ENCODE results near the gene SYPL2. TPM values are rescaled to one million over a fixed set of nuclear protein-coding genes. Genes with fewer than 3 reads are reported as not detected.
"Not testable (repeated sequence)": the region's sequence is repeated elsewhere in the genome, so short reads cannot be mapped to it uniquely, and the experiment has no call there.

Gene SYPL2
- total RNA-seq, 1 experiment from 2014 or later, result 0.65 TPM

- no peak for DNase-seq
- H3K27ac ChIP-seq, result no peak overlapping the region
- H3K4me1 ChIP-seq, result no peaks in the 10 kb centered on the region
- H3K4me3 ChIP-seq, result no peak overlapping the region
- H3K9me3 ChIP-seq (replicated peaks), result no peaks in the 10 kb centered on the region
- H3K27me3 ChIP-seq, result no peaks in the 10 kb centered on the region; the same call in 1 of the 2 replicates
- no peaks in the 10 kb centered on the region for H3K36me3 ChIP-seq
Observed at GRCh38 chr1:109447524-109447923, 18.8 kb upstream of the SYPL2 start.

DNA sequence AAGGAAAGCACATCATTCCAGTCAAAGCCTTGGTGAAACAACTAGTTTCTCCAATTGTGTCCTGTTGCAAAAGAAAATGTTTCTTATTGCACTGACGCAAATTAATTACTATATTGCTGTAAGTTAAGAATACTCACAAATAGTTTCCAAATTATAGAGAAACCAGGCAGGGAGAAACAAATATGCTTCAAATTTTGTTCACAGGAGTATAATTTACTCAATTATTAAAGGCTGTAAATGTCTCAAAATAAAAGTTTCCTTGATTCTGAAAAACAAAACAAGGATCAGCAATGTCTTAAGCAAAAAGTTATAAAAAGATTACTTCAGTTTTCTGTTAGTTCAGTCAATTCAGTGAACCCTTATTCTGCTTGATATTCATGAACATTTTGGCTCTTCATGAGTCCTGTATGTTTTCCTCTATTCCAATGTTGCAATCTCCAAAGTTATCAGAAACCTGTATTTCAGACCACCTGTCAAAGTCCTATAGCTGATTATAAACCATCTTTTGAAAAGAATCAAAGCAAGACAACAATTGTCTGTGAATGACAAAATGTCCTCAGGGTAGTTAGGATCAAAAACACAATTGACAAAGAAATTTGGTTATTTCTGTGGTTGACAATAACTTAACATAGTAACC, 11.7 kb upstream of the SYPL2 start:
- Histone ChIP-seq H3K4me1 (no peaks in the 10 kb centered on the region), H3K27ac (no peak overlapping the region), H3K4me3 (no peak overlapping the region), H3K9me3 (replicated peaks) (0 out of 2 replicates have a peak, but pooled peaks cover 3% of the 10 kb centered on the region), H3K27me3 (no peaks in the 10 kb centered on the region; the same call in 1 of the 2 replicates), H3K36me3 (no peaks in the 10 kb centered on the region)
- no peak for DNase-seq

- H3K9me3 ChIP-seq (replicated peaks), result 0 out of 2 replicates have a peak, but pooled peaks cover 3% of the 10 kb centered on the region
- no peak overlapping the region for H3K4me3 ChIP-seq
- no peaks in the 10 kb centered on the region for H3K36me3 ChIP-seq
- no peak for DNase-seq
- H3K27me3 ChIP-seq, result peaks cover 3% of the 10 kb centered on the region; the same call in 1 of the 2 replicates
- no peaks in the 10 kb centered on the region for H3K4me1 ChIP-seq
- no peak overlapping the region for H3K27ac ChIP-seq
Observed at GRCh38 chr1:109457819-109458218, 8.5 kb upstream of the SYPL2 start.

- H3K27me3 ChIP-seq, result peaks cover 19% of the 10 kb centered on the region
- H3K27ac ChIP-seq, result no peak overlapping the region
Observed at GRCh38 chr1:109466125-109466451, 258 bp upstream of the SYPL2 start.

GRCh38 chr1:109467301-109467777, 993 bp downstream of the SYPL2 start:
- H3K36me3 ChIP-seq, result no peaks in the 10 kb centered on the region
- H3K27me3 ChIP-seq, result peaks cover 19% of the 10 kb centered on the region
- no peaks in the 10 kb centered on the region for H3K4me1 ChIP-seq
- peak overlapping the region; percentile 11 for H3K4me3 ChIP-seq
- no peaks in the 10 kb centered on the region for H3K9me3 ChIP-seq (replicated peaks)
- H3K27ac ChIP-seq, result no peak overlapping the region
- DNase-seq, result peak in 1 of 2 experiments; percentile 35

More at GRCh38 chr1:109466125-109466451, 258 bp upstream of the SYPL2 start:
- no peak for DNase-seq
- no peaks in the 10 kb centered on the region for H3K36me3 ChIP-seq
- H3K4me1 ChIP-seq, result no peaks in the 10 kb centered on the region
- peak overlapping the region; percentile 56 for H3K4me3 ChIP-seq
- no peaks in the 10 kb centered on the region for H3K9me3 ChIP-seq (replicated peaks)

GRCh38 chr1:109468061-109468460, 1.7 kb downstream of the SYPL2 start:
- DNase-seq, result no peak
- H3K36me3 ChIP-seq, result no peaks in the 10 kb centered on the region
- H3K4me1 ChIP-seq, result no peaks in the 10 kb centered on the region
- H3K27me3 ChIP-seq, result peaks cover 17% of the 10 kb centered on the region
- no peak overlapping the region for H3K4me3 ChIP-seq
- H3K27ac ChIP-seq, result no peak overlapping the region
- no peaks in the 10 kb centered on the region for H3K9me3 ChIP-seq (replicated peaks)

DNA sequence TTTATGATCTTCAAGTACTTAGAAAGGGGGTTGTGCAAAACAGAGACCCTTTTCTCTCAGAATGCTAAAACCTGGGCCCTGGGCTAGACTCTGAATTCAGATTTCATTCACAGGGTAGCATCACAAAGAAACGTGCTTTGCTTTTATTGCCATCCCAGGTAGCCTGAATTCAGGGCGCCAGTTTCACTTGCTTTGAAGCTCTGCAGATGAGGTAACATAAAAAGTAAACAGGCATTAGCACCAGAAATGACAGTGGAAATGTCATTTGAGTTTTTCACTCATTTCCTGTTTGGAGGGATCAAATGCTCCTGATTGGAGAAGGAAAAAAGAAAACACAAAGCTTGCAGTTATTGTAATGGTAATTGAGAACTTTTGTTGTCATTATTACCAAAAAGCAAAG, 2.6 kb downstream of the SYPL2 start:
- Histone ChIP-seq H3K27me3 (peaks cover 17% of the 10 kb centered on the region), H3K27ac (no peak overlapping the region), H3K4me3 (no peak overlapping the region), H3K36me3 (no peaks in the 10 kb centered on the region), H3K9me3 (replicated peaks) (no peaks in the 10 kb centered on the region), H3K4me1 (no peaks in the 10 kb centered on the region)
- DNase-seq, result no peak

DNA sequence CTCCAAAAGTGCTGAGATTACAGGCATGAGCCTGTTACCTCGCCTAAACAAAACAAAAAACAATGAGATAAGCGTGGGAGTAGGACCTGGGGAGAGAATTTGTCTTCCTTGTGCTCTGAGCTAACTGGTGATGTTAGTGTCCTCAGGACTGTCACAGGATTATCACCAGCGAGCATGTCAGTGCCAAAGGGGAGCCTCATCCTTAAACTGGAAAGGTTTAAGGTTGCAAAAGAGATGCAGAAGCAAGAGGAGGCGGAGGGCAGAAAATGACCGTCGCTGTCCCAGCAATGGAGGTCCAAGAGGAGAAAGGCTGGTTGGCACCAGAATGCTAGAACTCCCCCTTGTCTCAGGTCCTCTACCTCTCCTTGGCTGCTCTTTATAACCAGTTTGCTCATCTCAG, 3.9 kb downstream of the SYPL2 start:
- Histone ChIP-seq H3K4me3 (no peak overlapping the region), H3K36me3 (no peaks in the 10 kb centered on the region), H3K27ac (no peak overlapping the region), H3K27me3 (peaks cover 17% of the 10 kb centered on the region), H3K4me1 (no peaks in the 10 kb centered on the region), H3K9me3 (replicated peaks) (no peaks in the 10 kb centered on the region)
- no peak for DNase-seq

- Histone ChIP-seq H3K4me1 (no peaks in the 10 kb centered on the region), H3K27ac (no peak overlapping the region), H3K27me3 (peaks cover 11% of the 10 kb centered on the region), H3K36me3 (no peaks in the 10 kb centered on the region), H3K4me3 (no peak overlapping the region), H3K9me3 (replicated peaks) (no peaks in the 10 kb centered on the region)
- DNase-seq, result no peak
Observed at GRCh38 chr1:109472779-109473178, 6.4 kb downstream of the SYPL2 start.

DNA sequence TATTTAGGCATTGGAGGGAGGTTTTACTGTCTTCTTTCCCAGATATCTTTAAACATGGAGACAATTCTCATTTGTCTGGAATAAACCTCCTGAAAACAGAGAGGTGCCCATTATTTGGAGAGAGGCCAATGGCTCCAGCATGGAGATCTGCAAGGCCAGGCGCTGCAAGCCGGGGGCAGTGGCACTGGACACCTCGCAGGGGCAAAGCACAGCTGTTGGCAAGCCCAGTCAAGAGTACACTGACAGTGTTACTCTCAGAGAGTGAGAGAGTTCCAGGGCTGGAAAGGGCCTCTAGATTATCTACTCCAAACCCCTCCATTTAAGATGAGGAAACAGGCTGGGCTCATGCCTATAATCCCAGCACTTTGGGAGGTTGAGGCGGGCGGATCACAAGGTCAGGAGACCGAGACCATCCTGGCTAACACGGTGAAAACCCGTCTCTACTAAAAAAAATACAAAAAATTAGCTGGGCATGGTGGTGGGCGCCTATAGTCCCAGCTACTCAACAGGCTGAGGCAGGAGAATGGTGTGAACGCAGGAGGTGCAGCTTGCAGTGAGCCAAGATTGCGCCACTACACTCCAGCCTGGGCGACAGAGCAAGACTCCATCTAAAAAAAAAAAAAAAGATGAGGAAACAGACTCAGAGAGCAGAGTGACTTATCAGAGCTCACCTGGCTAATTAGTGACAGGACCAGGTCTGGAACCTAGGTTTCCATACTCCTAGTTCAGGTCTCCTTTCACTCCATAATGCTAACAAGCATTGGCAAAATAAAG, 7.1 kb downstream of the SYPL2 start:
- H3K27me3 ChIP-seq, result peaks cover 10% of the 10 kb centered on the region; the same call in 1 of the 2 replicates
- not testable (repeated sequence) for H3K4me3 ChIP-seq; H3K27ac ChIP-seq; H3K36me3 ChIP-seq; H3K9me3 ChIP-seq (replicated peaks); H3K4me1 ChIP-seq; DNase-seq

DNA sequence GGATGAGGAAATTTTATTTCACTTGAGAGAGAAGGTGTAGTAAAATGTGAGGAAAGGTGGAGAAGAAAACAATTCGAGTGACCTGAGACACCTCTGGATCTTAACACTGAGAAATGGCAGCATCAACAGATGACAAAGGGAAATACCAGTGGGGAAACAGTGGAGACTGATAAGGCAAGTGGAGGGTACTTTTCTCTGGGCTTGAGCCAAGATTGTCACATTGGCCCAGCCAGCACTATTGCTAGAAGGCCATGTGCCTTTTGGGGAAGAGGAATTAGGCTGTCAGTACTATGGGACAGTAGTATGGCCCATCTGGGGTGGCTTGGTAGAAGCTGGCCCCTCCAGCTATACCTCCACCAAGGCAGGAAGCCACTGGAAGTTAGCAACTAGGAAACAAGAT, 8.4 kb downstream of the SYPL2 start:
- Histone ChIP-seq H3K27ac (no peak overlapping the region), H3K36me3 (no peaks in the 10 kb centered on the region), H3K4me3 (no peak overlapping the region)

DNA sequence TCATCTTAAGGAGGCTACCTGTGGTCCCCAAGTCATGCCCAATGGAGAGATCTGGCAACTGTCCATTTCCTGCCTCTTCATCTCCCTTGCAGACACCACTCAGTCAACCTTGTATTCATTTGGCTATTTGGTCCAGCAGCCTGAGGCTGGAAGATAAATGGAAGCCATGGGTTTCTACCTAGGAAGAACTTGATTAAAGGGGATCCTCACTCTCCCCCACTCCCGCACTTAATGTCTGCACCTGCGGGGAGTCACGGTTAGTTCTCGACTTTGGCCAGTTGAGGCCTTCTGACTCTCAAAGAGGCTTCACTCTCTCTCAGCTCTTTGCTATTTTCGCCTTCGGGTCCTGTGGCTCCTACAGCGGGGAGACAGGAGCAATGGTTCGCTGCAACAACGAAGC, 8.9 kb downstream of the SYPL2 start:
- no peaks in the 10 kb centered on the region for H3K36me3 ChIP-seq
- no peaks in the 10 kb centered on the region for H3K9me3 ChIP-seq (replicated peaks)
- H3K27me3 ChIP-seq, result 0 out of 2 replicates have a peak, but pooled peaks cover 6% of the 10 kb centered on the region
- no peak overlapping the region for H3K27ac ChIP-seq
- no peaks in the 10 kb centered on the region for H3K4me1 ChIP-seq
- H3K4me3 ChIP-seq, result no peak overlapping the region
- no peak for DNase-seq

More for the DNA sequence above, 8.4 kb downstream of the SYPL2 start:
- Histone ChIP-seq H3K4me1 (no peaks in the 10 kb centered on the region), H3K9me3 (replicated peaks) (no peaks in the 10 kb centered on the region), H3K27me3 (0 out of 2 replicates have a peak, but pooled peaks cover 6% of the 10 kb centered on the region)
- no peak for DNase-seq

DNA sequence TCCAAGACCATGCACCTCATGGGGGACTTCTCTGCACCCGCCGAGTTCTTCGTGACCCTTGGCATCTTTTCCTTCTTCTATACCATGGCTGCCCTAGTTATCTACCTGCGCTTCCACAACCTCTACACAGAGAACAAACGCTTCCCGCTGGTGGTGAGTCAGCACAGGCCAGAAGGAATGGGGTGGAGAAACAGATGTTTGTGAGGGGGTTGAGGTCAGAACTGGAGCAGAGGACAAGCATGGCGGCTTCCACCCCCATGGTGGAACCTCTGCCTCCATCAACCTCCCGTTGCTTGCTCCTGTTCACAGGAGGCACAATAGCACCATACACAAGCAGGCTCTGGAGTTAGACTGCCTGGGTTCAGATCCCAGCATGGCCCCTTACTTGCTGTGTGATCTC, 10.5 kb downstream of the SYPL2 start:
- no peaks in the 10 kb centered on the region for H3K36me3 ChIP-seq
- no peaks in the 10 kb centered on the region for H3K9me3 ChIP-seq (replicated peaks)
- no peak overlapping the region for H3K27ac ChIP-seq
- H3K27me3 ChIP-seq, result 0 out of 2 replicates have a peak, but pooled peaks cover 3% of the 10 kb centered on the region
- no peaks in the 10 kb centered on the region for H3K4me1 ChIP-seq
- no peak overlapping the region for H3K4me3 ChIP-seq
- DNase-seq, result no peak

DNA sequence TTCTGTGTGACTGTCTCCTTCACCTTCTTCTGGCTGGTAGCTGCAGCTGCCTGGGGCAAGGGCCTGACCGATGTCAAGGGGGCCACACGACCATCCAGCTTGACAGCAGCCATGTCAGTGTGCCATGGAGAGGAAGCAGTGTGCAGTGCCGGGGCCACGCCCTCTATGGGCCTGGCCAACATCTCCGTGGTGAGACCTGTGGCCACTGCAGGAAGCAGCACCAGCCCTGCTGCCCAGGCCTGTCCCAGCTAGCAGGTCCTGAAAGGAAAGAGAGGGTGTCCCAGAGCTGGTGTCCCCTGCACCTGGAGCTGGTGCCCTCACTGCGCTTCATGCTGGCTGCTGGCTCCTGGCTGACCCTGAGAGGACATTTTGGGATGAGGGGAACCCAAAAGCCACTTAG, 11.5 kb downstream of the SYPL2 start:
- Histone ChIP-seq H3K4me1 (no peaks in the 10 kb centered on the region), H3K4me3 (no peak overlapping the region), H3K27ac (no peak overlapping the region), H3K36me3 (no peaks in the 10 kb centered on the region), H3K27me3 (0 out of 2 replicates have a peak, but pooled peaks cover 3% of the 10 kb centered on the region), H3K9me3 (replicated peaks) (no peaks in the 10 kb centered on the region)
- no peak for DNase-seq

- H3K36me3 ChIP-seq, result no peaks in the 10 kb centered on the region
- no peaks in the 10 kb centered on the region for H3K4me1 ChIP-seq
- no peak for DNase-seq
- no peak overlapping the region for H3K27ac ChIP-seq
- H3K4me3 ChIP-seq, result no peak overlapping the region
- no peaks in the 10 kb centered on the region for H3K9me3 ChIP-seq (replicated peaks)
- 0 out of 2 replicates have a peak, but pooled peaks cover 3% of the 10 kb centered on the region for H3K27me3 ChIP-seq
Observed at GRCh38 chr1:109478806-109479205, 12.5 kb downstream of the SYPL2 start.
